Measurements from ENCODE around the gene C2orf49.
A peak's percentile ranks its signal among the peaks of the same experiment; 100 is the strongest.

The C2orf49 gene

DNA sequence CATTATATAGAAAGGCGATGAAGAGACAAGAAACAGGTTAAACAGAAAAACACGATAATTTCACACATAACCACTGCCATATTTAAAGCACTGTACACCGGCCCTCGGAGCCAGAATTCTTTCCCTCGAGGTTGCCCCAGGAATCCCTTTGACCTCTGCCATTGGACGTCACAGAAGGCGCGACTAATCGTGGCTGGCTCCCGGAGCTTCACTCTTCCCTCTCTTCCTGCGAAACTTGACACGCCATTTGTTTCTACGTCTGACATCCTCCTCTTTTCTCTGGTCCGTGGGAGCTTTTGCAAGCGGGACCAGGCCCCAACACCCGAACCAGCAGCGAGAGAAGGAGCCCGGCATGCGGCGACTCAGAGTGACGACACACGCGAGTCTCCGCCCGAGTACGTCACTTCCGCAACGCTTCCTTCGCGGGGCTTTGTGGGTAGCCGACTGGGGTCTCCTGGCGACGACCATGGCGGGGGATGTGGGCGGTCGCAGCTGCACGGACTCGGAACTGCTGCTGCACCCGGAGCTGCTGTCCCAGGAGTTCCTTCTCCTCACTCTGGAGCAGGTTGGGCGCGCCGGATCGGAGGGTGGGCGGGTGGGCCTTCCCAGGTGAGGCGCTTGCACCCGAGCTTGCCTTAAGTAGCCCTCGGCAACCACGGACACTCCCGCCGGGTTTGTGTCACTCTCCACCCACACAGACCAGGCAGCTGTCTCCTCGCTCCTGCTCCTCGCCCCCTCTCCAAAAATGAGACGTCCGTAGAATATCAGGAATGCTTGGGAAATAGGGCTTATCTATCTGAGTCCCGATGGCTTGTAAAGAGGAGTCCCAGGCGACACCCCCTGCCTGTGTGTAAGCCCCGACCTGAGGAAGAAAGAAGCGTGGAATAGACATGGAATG lies at the start of gene C2orf49:
TSS of gene C2orf49 (plus strand) at position 419 of the 898 bp plus-strand sequence. CDS start at position 467, 48 bp downstream.
- TF ChIP-seq, protein P1, sequence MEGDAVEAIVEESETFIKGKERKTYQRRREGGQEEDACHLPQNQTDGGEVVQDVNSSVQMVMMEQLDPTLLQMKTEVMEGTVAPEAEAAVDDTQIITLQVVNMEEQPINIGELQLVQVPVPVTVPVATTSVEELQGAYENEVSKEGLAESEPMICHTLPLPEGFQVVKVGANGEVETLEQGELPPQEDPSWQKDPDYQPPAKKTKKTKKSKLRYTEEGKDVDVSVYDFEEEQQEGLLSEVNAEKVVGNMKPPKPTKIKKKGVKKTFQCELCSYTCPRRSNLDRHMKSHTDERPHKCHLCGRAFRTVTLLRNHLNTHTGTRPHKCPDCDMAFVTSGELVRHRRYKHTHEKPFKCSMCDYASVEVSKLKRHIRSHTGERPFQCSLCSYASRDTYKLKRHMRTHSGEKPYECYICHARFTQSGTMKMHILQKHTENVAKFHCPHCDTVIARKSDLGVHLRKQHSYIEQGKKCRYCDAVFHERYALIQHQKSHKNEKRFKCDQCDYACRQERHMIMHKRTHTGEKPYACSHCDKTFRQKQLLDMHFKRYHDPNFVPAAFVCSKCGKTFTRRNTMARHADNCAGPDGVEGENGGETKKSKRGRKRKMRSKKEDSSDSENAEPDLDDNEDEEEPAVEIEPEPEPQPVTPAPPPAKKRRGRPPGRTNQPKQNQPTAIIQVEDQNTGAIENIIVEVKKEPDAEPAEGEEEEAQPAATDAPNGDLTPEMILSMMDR (conservative IDR thresholded peaks at IDR 0.05; ENCODE audit: low read depth, low read length) = no peak
- peak within 1 kb of the TSS; percentile 97 for H3K4me3 ChIP-seq (ENCODE audit: low read length)
- DNase-seq (ENCODE audit: low read depth) = peak; percentile 51

GRCh38 chr2:105287692-105288091 lies 49.6 kb upstream of the C2orf49 start:
- peak; percentile 7 for DNase-seq (ENCODE audit: low read depth)
- TF ChIP-seq, protein P1 (conservative IDR thresholded peaks at IDR 0.05; ENCODE audit: low read depth, low read length) = peak; percentile 65
- H3K4me3 ChIP-seq (ENCODE audit: low read length) = no peak overlapping the region

DNA sequence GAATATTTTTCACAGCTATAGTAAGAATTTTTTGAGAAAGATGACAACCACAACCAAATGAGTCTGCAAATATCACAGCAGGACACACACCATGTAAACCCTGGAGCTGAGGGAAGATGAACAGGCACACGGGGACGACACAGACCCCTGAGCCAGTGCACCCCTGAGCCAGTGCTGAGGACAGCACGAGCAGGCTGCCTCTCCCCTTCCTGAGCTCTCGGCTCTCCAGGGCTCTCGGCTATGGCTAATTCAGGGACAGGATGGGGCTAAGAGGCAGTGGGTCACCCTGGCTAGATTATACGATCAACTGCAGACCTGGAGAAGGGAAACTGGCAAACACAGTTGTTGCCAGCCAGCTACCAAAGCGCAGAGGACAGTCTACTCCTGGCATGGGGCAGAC lies 49.2 kb upstream of the C2orf49 start:
- TF ChIP-seq, protein P1 (conservative IDR thresholded peaks at IDR 0.05; ENCODE audit: low read depth, low read length) = no peak
- no peak overlapping the region for H3K4me3 ChIP-seq (ENCODE audit: low read length)
- DNase-seq (ENCODE audit: low read depth) = no peak

- TF ChIP-seq, protein P1 (conservative IDR thresholded peaks at IDR 0.05; ENCODE audit: low read depth, low read length) = no peak
- DNase-seq (ENCODE audit: low read depth) = no peak
- no peak overlapping the region for H3K4me3 ChIP-seq (ENCODE audit: low read length)
Observed at GRCh38 chr2:105290981-105291660, 46.2 kb upstream of the C2orf49 start.

- H3K4me3 ChIP-seq (ENCODE audit: low read length) = no peak overlapping the region
- no peak for DNase-seq (ENCODE audit: low read depth)
- TF ChIP-seq, protein P1 (conservative IDR thresholded peaks at IDR 0.05; ENCODE audit: low read depth, low read length) = no peak
Observed at GRCh38 chr2:105291981-105292380, 45.4 kb upstream of the C2orf49 start.

- no peak overlapping the region for H3K4me3 ChIP-seq (ENCODE audit: low read length)
- TF ChIP-seq, protein P1 (conservative IDR thresholded peaks at IDR 0.05; ENCODE audit: low read depth, low read length) = no peak
- DNase-seq (ENCODE audit: low read depth) = no peak
Observed at GRCh38 chr2:105294046-105294445, 43.3 kb upstream of the C2orf49 start.
